Measurements from ENCODE around the gene BRICD5.

DNA sequence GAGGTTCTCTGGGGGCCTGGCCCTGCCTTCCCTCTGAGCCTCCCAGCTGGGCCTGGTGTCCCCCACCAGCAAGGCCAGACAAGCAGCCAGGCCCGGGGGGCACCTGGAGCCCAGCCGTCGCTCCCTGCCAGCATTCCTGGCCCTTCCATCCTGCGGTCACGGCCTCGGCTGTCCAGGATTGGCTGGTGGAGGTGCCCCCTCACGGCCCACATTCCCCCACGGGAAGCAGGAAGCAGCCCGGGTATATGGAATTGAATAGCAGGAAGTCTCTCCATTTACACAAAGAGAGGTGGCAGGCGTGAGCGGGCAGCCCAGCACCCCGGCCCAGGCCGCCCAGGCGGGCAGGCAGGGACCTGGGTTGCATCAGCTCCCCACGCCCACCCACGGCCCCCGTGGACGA, 40.6 kb downstream of the BRICD5 start:
- TF ChIP-seq ZNF12 (CRISPR knock-in tag; IDR thresholded peaks at IDR 0.05) (no peak), GABPA (IDR thresholded peaks at IDR 0.05; ENCODE audit: low read depth, low read length) (no peak), GABPA (CRISPR knock-in tag; IDR thresholded peaks at IDR 0.05; ENCODE audit: low read depth) (no peak), MAZ (IDR thresholded peaks at IDR 0.05; ENCODE audit: borderline replicate concordance, low read depth, low read length) (no peak), MAZ (CRISPR knock-in tag; IDR thresholded peaks at IDR 0.05; ENCODE audit: low read depth) (no peak), RBFOX2 (IDR thresholded peaks at IDR 0.05; ENCODE audit: low read depth, low read length) (no peak)
- TF ChIP-seq, protein P1, sequence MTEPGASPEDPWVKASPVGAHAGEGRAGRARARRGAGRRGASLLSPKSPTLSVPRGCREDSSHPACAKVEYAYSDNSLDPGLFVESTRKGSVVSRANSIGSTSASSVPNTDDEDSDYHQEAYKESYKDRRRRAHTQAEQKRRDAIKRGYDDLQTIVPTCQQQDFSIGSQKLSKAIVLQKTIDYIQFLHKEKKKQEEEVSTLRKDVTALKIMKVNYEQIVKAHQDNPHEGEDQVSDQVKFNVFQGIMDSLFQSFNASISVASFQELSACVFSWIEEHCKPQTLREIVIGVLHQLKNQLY (CRISPR knock-in tag; IDR thresholded peaks at IDR 0.05): no peak
